Measurements from ENCODE around the gene ZNF414. TPM values are rescaled to one million over a fixed set of nuclear protein-coding genes. Genes with fewer than 3 reads are reported as not detected.

Gene ZNF414
- total and polyA plus RNA-seq, 10 of the 15 experiments (the other 5 are each of a cell fraction or from before 2014, with no cell fraction given): 0.16 to 23.7 (median 5.3) TPM; not detected in 1

- TF ChIP-seq RUNX3 (IDR thresholded peaks at IDR 0.05; ENCODE audit: low read length) (peak; percentile 88), ESRRA (IDR thresholded peaks at IDR 0.05; ENCODE audit: low read length) (no peak), RAD21 (IDR thresholded peaks at IDR 0.05; ENCODE audit: insufficient read depth, low read depth, low read length) (no peak), CREB1 (IDR thresholded peaks at IDR 0.05; ENCODE audit: low read depth) (no peak), YBX1 (IDR thresholded peaks at IDR 0.05) (no peak), RELA (IDR thresholded peaks at IDR 0.05; ENCODE audit: borderline replicate concordance, partially characterized antibody) (no peak), PRDM15 (CRISPR knock-in tag; IDR thresholded peaks at IDR 0.05) (no peak), TCF3 (IDR thresholded peaks at IDR 0.05; ENCODE audit: borderline replicate concordance, insufficient read depth, low read depth, low read length) (peak; percentile 55; the same call in 1 of the 2 replicates), SMC3 (IDR thresholded peaks at IDR 0.05; ENCODE audit: borderline replicate concordance, low read length) (no peak), TCF12 (IDR thresholded peaks at IDR 0.05; ENCODE audit: low read depth, low read length) (peak; percentile 82), SMAD5 (IDR thresholded peaks at IDR 0.05; ENCODE audit: low read depth) (no peak), NFIC (IDR thresholded peaks at IDR 0.05; ENCODE audit: low read depth, low read length) (peak; percentile 59; the same call in 1 of the 2 replicates), BHLHE40 (IDR thresholded peaks at IDR 0.05; ENCODE audit: borderline replicate concordance in 1 of 2, low read depth in 2 of 2, low read length in 1 of 2) (peak; percentile 87 to 90), MYB (IDR thresholded peaks at IDR 0.05; ENCODE audit: borderline replicate concordance, low read depth, low read length) (no peak), POLR2AphosphoS2 (IDR thresholded peaks at IDR 0.05; ENCODE audit: low read depth, low read length) (no peak), SMARCA5 (IDR thresholded peaks at IDR 0.05) (no peak), IKZF2 (IDR thresholded peaks at IDR 0.05) (peak; percentile 62 to 73), ZBTB33 (IDR thresholded peaks at IDR 0.05) (no peak), E2F8 (IDR thresholded peaks at IDR 0.05; ENCODE audit: low read depth, partially characterized antibody) (no peak), JUNB (IDR thresholded peaks at IDR 0.05) (peak; percentile 38), IKZF1 (conservative IDR thresholded peaks at IDR 0.05) (peak; percentile 71), NFYB (IDR thresholded peaks at IDR 0.05; ENCODE audit: insufficient read depth, low read depth, low read length) (no peak), DPF2 (IDR thresholded peaks at IDR 0.05) (peak; percentile 77; the same call in 1 of the 2 replicates)
Observed at GRCh38 chr19:8473648-8474476, 40.1 kb downstream of the ZNF414 start (continued).

Measured in GM12878 (cell line).